Keratinocyte (primary cell): ENCODE measurements around the gene TNC.

Source experiments
- CTCF ChIP-seq, 3 experiments: IDR thresholded peaks in 1 of 3; conservative IDR thresholded peaks in 1 of 3; optimal IDR thresholded peaks in 1 of 3; 2 replicates in 2 of 3; 3 replicates in 1 of 3; pipeline versions ENCODE3 to v1.5.1; 2011; ENCODE audit warnings: low read length in 3 of 3, mild to moderate bottlenecking in 3 of 3, moderate library complexity in 2 of 3, control low read depth in 1 of 3, inconsistent platforms in 1 of 3; ENCODE audit not compliant: insufficient read depth in 2 of 3; ENCODE audit errors: extremely low read depth in 1 of 3
- EZH2 ChIP-seq: IDR thresholded peaks from one replicate; pipeline ENCODE4 v1.6.1; 2012; ENCODE audit warnings: inconsistent platforms, mild to moderate bottlenecking, low read length, moderate library complexity

DNA sequence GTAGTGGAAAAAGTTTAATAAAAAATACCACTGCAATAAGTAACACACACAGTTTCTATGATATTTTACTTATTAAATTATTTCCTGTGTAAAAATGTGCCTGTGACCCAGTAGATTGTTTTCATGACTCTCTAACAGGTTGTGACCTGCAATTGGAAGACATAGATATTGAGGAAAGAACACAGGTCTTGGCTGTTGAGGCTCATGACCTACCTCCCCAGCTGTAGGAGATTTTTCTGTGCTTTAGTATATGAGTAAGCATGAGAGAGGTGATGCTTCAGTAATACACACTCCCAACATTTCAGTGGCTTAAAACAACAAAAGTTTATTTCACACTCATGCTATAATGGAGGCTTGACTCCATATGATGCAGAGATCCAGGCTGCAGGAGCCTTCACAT, 47.3 kb upstream of the TNC start:
- TF ChIP-seq CTCF (optimal IDR thresholded peaks at IDR 0.05 in 1 of 3, IDR thresholded peaks at IDR 0.05 in 1 of 3, conservative IDR thresholded peaks at IDR 0.05 in 1 of 3; ENCODE audit: extremely low read depth in 1 of 3, insufficient read depth in 2 of 3, low read length in 3 of 3) (no peak), EZH2 (no peak)
